PFSK-1 (cell line): ENCODE data around the gene ZNF646.
A peak's percentile ranks its signal among the peaks of the same experiment; 100 is the strongest.

ENCODE experiments used
- FOXP2 ChIP-seq: optimal IDR thresholded peaks from 2 replicates; pipeline ENCODE3; 2011; ENCODE audit warnings: borderline replicate concordance, control low read depth, inconsistent platforms; ENCODE audit not compliant: insufficient read depth; ENCODE audit errors: extremely low read length, extremely low read depth
- POLR2AphosphoS5 ChIP-seq: IDR thresholded peaks from 2 replicates; pipeline ENCODE4 v1.6.1; 2012; ENCODE audit warnings: low read depth, mild to moderate bottlenecking, control low read depth, low read length, moderate library complexity
- REST ChIP-seq, 2 experiments: IDR thresholded peaks; 2 replicates each; pipeline versions ENCODE4 v1.6.1 to v1.8.0; 2011 to 2012; ENCODE audit warnings: low read depth in 2 of 2, low read length in 2 of 2, control low read depth in 1 of 2, inconsistent platforms in 1 of 2, mild to moderate bottlenecking in 1 of 2, moderate library complexity in 1 of 2; ENCODE audit not compliant: insufficient read depth in 1 of 2
- SIN3A ChIP-seq: IDR thresholded peaks from 2 replicates; pipeline ENCODE4 v1.6.1; 2012; ENCODE audit warnings: mild to moderate bottlenecking, low read length, moderate library complexity, borderline replicate concordance; ENCODE audit not compliant: insufficient read depth
- TAF1 ChIP-seq: IDR thresholded peaks from 2 replicates; pipeline ENCODE4 v1.6.1; 2012; ENCODE audit warnings: low read length, control low read depth, borderline replicate concordance; ENCODE audit not compliant: insufficient read depth

ZNF646 gene

GRCh38 chr16:31067342-31067741 is 6.9 kb upstream of the ZNF646 start:
- no peak for TF ChIP-seq POLR2AphosphoS5
- no peak for TF ChIP-seq FOXP2
- TF ChIP-seq SIN3A, result no peak
- no peak for TF ChIP-seq TAF1
- no peak for TF ChIP-seq REST (IDR thresholded peaks at IDR 0.05; ENCODE audit: insufficient read depth in 1 of 2, low read depth in 2 of 2, low read length in 2 of 2)

DNA sequence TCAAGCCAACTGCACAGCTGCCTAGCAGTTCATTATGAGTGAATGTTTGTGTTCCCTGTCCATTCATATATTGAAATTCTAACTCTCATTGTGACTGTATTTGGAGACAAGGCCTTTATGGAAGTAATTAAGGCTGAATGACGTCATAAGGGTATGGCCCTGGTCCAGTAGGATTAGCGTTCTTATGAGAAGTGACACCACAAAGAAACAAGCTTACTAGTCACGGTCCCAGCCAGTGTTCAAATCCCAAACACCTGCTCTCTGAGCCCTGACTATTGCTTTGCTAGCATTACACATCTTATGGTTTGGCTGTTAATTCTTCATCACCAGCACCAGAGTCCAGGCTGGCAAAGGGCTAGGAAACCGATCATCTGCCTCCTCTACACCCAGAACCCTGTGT is 2.4 kb upstream of the ZNF646 start:
- TF ChIP-seq POLR2AphosphoS5 (no peak), SIN3A (no peak)

DNA sequence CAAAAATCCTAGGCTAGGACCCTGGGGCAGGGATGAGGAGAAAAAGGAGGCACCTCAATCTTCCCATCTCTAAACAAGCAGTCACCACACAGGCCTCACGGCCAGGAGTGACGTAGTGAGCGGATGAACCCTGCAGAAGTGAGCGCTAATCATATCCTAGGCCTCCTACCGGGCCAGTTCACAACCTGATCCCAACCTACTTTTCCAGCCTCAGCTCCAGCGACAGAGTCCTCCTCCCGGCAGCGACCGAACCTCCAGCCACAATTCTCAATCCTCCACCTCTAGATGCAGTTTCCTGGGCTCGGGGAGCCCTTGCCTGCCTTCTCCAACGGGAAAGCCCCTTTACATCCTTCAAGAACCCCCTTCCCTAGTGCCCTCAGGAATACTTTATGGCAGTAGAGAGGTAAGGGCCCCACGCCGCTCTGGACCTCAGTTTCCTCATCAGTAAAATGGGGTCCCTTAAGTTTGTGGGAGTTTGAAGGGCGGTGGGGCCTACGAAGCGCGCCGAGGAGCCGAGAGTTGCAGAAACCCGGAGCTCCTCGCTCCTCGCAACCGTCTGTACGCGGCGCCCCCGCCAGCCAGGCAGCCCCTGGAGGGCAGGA is 1.6 kb upstream of the ZNF646 start:
- TF ChIP-seq REST (IDR thresholded peaks at IDR 0.05; ENCODE audit: insufficient read depth in 1 of 2, low read depth in 2 of 2, low read length in 2 of 2), result no peak
- no peak for TF ChIP-seq TAF1
- no peak for TF ChIP-seq SIN3A
- no peak for TF ChIP-seq FOXP2
- TF ChIP-seq POLR2AphosphoS5, result no peak

GRCh38 chr16:31073142-31073969 is 866 bp upstream of the ZNF646 start:
- TF ChIP-seq REST (IDR thresholded peaks at IDR 0.05; ENCODE audit: insufficient read depth in 1 of 2, low read depth in 2 of 2, low read length in 2 of 2), result no peak
- TF ChIP-seq TAF1, result peak; percentile 6; the same call in 1 of the 2 replicates
- TF ChIP-seq POLR2AphosphoS5, result peak; percentile 41; the same call in 1 of the 2 replicates
- TF ChIP-seq FOXP2, result peak; percentile 41
- peak; percentile 79; the same call in 1 of the 2 replicates for TF ChIP-seq SIN3A

DNA sequence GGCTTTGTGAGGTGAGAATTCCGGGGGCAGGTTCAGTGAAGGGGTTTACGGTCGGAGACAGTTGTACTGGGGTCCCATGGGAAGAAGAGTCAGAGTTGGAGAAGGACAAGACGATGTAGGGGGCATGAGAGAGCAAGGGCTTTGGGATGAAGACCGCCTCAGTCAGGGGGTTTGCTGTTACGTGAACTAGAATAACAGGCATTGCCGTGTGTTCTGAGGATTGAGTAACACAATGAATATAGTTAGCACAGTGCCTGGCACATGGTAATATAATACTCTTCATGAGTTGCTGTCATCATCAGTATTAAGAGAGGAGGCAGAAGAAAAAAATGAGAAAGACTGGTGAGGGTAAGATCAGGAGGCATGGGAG is 577 bp downstream of the ZNF646 start:
- TF ChIP-seq REST (IDR thresholded peaks at IDR 0.05; ENCODE audit: insufficient read depth in 1 of 2, low read depth in 2 of 2, low read length in 2 of 2), result no peak
- no peak for TF ChIP-seq SIN3A
- no peak for TF ChIP-seq POLR2AphosphoS5
- no peak for TF ChIP-seq FOXP2
- TF ChIP-seq TAF1, result no peak
